Left forelimb (tissue), 1 donor: Measurements from ENCODE around the gene CBARP.

Experiments used
- DNase-seq: peaks from one replicate; pipeline ENCODE4 v3.0.0-alpha.2; 2018; ENCODE audit warnings: low spot score

Gene CBARP, protein sequence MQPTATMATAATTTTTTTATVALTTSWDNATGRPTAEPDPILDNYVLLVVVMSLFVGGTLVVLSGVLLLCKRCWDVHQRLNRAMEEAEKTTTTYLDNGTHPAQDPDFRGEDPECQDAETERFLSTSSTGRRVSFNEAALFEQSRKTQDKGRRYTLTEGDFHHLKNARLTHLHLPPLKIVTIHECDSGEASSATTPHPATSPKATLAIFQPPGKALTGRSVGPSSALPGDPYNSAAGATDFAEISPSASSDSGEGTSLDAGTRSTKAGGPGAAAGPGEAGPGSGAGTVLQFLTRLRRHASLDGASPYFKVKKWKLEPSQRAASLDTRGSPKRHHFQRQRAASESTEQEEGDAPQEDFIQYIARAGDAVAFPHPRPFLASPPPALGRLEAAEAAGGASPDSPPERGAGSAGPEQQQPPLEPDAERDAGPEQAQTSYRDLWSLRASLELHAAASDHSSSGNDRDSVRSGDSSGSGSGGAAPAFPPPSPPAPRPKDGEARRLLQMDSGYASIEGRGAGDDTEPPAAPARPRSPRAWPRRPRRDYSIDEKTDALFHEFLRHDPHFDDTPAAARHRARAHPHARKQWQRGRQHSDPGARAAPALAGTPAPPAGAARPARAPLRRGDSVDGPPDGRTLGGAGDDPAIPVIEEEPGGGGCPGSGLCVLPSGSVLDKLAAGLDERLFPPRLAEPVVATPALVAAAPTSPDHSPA

DNA sequence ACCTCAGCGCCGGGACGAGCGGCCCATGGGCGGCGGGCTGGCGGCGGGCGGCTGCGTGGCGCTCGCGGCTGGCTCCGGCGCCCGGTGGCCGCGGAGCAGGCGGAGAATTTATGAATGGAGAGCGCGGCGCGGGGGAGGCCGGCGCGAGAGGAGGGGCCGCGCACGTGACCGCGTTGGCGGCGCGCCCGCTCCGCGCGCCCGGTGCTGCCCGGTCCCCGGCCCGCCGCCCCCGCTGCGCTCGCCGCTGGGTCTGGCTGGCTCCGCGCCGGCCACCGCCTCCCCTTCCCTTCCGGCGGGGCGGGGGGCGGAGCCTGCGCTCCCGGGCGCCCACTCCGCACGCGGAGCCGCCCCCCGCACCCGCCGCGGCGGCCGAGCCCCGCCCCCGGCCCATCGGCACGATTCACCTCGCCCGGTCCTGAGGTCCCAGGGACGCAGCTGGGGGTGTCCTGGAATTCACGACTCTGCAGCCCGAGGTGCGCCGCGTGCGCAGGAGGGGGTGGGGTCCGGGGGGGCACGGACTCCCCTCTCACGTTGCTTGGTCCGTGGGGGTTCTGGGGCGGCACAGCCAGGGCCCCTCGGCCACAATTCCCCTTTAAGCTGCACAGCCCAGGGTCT, at the start of gene CBARP:
Gene CBARP, minus strand, starts transcription at position 252 of the 615 bp plus-strand sequence. CDS start 1,905 bp downstream, outside the sequence.
- DNase-seq: no peak

DNA sequence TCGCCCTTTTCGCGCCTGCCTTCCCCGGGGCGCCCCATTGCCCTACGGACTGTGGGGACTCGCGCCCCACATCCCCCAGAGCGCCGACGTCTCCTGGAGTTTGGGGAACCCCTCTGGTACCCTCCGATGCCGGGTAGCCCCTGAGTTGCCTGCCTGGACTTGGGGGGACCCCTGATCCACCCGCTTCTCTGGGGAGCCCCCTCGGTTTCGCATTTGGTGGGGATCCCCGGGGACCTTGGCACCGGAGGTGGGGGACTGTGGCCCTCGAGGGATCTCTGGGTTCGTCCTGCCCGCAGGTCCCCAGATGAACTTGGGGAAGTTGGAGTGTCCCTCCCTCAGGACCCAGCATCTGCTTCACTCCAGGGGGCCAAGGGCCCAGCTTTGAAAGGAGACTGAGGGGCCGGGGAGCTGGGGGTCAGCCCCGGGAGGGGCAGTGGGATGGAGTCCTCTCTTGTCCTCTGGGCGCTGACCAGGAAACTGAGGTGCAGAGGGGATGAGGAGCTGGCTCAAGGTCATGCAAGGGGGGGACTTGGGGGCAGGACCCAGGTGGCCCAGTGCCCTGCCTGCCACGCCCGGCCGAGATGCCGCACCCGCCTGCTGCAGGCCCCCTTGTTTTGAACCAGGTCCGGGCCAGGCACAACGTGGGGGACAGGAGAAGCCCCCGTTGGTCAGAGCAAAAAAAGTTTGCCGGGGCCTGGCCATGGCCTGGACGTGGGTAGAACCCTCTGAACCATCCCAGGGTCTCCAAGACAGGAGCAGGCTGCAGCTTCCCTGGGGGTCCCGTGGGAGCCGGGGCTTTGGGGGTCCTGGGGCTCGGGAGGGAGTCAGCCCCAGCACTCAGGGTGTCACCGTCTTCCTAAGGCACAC, 48.9 kb upstream of the CBARP start:
- DNase-seq: no peak

GRCh38 chr19:1285737-1286360, 48.0 kb upstream of the CBARP start, which contains the start of gene EFNA2:
Gene EFNA2 (plus strand): TSS chr19:1285873. CDS start chr19:1286169, 296 bp downstream.
- DNase-seq: no peak

GRCh38 chr19:1284979-1285736, 47.4 kb upstream of the CBARP start:
- no peak for DNase-seq

- DNase-seq: no peak
These were observed 46.6 kb upstream of the CBARP start for GRCh38 chr19:1284293-1284978.

DNA sequence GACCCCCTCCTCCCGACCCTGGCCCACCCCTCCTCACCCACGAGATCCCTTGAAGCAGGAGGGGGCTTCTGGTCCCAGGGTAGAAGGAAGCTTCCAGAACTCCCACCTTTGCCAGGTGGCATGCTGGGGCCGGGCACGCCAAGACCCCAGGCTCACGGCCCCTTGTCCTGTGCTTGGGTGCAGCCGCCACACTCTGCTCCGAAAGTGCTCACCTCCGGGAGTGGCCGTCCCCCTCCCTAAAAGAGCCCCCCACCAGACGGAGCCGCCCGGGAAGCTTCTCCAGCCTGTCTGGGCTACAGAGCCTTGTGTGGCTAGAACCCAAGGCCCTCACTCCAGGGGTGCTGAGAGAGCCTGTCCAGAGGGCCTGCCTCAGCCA, 46.1 kb upstream of the CBARP start:
- no peak for DNase-seq

- DNase-seq: no peak
These were observed 45.6 kb upstream of the CBARP start for GRCh38 chr19:1283207-1283916.

GRCh38 chr19:1282588-1283206, 44.9 kb upstream of the CBARP start:
- no peak for DNase-seq

DNA sequence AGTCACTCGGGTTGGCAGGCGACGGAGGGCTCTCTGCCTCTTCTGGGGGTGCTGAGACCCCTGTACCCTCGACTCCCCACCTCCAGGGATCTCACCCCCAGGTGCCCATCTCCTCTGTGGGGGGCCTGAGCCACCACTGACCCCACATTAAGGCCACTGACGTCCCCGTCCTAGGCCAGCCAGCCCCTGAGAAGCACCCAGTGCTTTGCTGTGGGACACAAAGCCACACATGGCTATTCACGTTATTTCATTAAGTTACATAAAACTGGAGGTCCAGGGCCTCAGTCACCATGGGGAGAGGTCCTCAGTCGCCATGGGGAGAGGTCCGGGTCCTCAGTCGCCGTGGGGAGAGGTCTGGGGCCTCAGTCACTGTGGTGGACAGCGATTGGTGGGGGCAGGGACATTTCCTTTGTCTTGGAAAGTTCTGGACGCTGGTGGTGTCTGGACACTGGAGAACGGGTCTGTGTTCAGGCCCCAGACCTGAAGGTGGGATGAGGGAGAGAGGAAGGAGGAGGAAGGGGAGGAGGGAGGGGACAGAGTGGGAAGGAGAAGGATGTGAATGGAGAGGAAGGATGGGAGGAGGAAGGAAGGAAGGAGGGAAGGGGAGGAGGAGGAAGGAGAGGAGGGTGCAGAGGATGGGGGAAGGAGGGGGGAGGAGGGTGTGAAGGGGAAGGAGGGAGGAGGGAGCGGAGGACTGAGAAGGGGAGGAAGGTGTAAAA, 43.9 kb upstream of the CBARP start:
- no peak for DNase-seq

DNA sequence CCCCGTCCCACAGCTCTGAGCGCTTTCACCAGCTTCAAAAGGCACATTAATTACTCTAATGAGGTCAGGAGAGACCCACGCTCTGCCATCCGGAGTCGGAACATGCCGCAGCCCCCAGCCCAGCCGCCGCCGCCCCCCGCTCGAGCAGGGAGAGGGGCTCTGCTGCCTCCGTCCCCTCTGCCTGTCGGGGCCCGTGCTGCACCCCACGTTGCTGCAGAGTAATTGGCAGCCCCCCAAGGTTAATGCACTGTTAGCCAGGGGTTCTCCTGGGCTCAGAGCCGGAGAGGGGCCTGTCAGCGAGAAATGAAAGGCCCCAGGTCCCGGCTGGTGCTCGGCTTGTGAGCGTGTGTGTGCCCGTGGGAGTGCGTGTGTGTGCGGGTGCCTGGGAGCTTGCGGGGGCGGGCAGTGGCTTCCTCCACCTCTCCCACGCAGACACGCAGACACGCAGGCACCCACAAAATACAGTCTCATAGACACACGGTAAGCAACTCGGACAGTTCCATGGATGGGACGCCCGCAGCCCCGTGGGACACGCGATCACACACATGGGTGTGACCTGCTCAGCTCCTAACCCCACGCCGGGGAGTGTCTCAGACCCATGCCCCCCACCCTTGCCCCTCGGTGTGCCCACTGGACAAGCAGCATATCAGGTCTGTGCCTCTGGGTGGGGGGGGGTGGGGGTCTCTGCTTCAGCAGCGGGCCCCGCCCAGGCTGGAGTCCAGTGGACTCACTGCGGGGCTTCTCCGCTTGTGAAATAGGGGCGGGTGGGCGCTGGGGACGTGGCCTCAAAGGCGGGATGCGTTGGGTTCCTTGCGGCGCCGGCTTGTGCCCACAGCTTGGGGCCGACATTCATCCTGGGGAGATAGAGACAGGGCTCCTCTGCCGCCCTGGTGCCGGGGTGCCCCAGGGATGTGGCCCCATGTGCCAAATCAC, 43.1 kb upstream of the CBARP start:
- DNase-seq: no peak

DNA sequence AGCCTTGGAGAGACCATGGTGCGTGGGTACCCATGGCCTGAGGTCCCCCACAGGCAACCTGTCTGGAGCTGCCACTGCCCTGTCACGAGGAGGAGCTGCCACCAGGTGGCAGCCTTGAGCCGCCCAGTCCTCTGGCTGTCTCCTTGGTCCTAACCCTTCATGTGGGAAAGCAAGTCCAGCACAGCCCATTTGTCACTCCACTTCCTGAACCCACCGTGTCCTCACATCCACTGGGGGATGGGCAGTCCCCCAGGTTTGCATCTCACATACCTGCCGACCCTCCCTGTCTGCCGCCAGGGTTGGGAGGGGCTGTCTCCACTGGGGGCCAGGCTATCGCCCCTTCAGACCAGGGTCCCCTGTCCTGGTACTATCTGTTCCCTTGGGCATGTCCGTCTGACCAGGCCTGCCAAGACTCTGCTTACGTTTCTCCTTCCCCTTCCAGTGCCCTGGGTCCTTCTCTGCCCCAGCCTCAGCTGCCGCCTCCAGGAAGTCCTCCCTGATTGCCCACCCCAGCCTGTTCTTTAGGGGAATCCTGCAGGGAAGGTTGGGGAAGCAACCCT, 42.1 kb upstream of the CBARP start:
- peak; percentile 89 for DNase-seq

DNA sequence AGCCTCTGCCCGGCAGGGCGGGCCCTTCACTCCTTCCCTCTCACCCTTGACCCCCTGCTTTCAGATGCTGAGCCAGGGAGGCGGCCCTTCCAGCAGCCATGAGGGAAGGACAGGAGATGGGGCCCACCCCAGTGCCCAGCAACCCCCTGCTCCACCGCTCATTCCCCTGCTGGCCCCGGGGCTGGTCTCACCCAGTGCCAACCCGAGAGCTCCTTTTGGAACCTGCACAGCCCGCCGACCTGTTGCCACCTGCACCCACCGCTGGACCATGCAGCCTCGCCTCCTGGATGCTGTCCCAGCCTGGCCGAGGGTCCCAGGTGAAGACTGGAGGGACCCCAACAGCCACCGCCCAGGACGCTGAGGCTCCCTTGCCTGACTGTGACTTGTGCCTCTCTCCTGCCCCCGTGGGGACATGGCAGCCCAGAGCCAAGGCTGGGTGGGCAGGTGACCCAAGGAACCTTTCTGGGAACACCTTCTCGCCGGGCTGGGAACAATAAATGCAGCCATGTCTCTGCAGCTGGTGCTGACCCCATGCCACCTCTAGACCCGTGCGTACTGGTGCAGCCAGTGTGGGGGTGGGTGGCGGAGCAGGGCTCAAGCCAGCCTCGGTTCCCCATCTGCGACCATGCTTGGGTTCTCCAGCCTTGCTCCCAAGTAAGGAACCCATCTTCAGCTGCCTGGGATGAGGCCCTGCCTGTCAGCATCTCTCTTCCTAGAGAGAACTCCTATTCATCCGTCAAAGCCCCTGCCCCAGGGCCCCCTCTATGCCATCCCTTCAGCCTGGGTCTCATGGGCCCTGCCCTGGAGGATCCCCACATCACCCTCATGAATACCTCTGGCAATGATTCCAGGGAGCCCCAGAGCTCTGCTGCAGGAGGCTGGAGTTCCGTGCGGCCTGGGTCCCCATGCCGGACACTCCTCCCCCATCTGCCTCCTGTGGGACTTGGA, 41.2 kb upstream of the CBARP start:
- no peak for DNase-seq

DNA sequence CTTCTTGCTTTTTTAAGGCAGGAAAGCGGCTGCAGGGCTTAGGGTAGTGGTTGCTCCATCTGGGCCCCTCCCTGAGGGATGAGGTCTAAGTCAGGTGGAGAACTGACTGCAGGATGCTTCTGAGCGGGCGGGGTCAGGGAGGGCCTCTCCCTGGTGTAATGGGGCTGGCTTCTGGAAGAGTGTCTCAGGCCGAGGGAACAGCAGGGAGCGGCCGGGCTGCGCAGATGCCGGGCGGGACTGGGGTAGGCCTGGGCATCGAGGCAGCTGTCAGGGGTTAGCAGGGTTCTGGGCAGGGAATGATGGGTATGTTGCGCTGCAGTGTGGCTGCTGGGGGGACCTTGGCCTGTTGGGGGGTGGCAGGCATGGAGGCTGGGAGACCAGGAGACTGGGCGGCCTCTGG, 40.3 kb upstream of the CBARP start:
- no peak for DNase-seq

DNA sequence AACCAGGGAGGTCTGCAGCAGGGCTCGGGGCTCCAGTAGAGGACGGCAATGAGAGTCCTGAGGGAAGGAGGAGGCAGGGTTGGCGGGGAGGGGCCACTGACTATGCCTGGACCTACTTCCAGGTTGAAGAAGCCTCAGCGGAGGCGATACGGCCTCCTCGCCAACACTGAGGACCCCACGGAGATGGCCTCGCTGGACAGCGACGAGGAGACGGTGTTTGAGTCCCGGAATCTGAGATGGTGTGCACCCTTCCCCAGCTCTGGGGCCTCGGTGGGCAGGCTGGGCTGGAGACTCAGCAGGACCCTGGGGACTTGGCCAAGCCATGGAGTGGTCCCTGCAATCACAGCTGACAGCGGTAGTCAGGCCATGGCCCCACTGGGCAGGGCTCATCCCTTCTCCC, 39.3 kb upstream of the CBARP start:
- no peak for DNase-seq

DNA sequence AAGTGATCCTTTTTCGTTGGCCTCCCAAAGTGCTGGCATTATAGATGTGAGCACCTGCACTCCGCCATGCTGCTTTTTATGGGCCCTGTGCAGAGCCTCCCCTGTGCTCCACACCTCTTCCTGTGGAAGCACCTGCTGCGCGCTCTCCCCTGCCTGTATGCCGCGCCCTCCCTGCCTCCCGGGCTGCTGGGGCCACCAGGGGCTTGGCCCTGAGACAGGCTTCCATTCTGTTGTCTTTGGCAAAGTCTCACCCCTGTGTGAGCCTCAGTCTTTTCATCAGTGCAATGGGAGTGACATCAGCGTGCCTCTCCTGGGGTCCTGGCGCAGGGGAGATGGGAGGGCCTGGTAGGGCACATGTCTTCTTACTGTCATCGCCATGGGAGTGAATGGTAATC, 38.8 kb upstream of the CBARP start:
- DNase-seq: no peak
